Kidney (tissue), 14 donors: ENCODE results near the gene FCHSD1. TPM values are rescaled to one million over a fixed set of nuclear protein-coding genes. Genes with fewer than 3 reads are reported as not detected.

Experiments
- DNase-seq, 5 donors: peaks; one replicate each; pipeline ENCODE4 v3.0.0-alpha.2; 2013 to 2020
- FAIRE-seq: peaks from 2 replicates; lab custom pipeline; 2012; peaks lifted over from hg19 to GRCh38; lab: Jason Lieb, UNC
- H3K27ac ChIP-seq, 2 donors: one replicate each; pipeline ENCODE4 v1.7.0; 2013; ENCODE audit warnings: low read depth in 2 of 2, low read length in 2 of 2, inconsistent platforms in 1 of 2
- H3K27me3 ChIP-seq: one replicate; pipeline ENCODE4 v1.7.1; 2013; ENCODE audit warnings: low read length, inconsistent platforms; ENCODE audit not compliant: control insufficient read depth, insufficient read depth
- H3K36me3 ChIP-seq, 3 donors: one replicate each; pipeline versions ENCODE4 v1.7.0 to v1.7.1; 2013; ENCODE audit warnings: low read length in 3 of 3, control low read depth in 1 of 3, inconsistent platforms in 1 of 3; ENCODE audit not compliant: insufficient read depth in 3 of 3, control insufficient read depth in 2 of 3
- H3K4me1 ChIP-seq, 3 donors: one replicate each; pipeline versions ENCODE4 v1.7.0 to v1.7.1; 2013; ENCODE audit warnings: low read length in 3 of 3, inconsistent platforms in 1 of 3, low read depth in 1 of 3; ENCODE audit not compliant: control insufficient read depth in 2 of 3, insufficient read depth in 2 of 3
- H3K4me3 ChIP-seq, 3 donors: one replicate each; pipeline versions ENCODE4 v1.7.0 to v1.8.1; 2013; ENCODE audit warnings: low read length in 3 of 3, control low read depth in 1 of 3, inconsistent platforms in 1 of 3
- H3K9ac ChIP-seq, 3 donors: one replicate each; pipeline versions ENCODE4 v1.7.0 to v1.7.1; 2013; ENCODE audit warnings: low read length in 3 of 3, control low read depth in 1 of 3, inconsistent platforms in 1 of 3
- H3K9me3 ChIP-seq, 3 donors: one replicate each; pipeline versions ENCODE4 v1.7.0 to v1.7.1; 2013; ENCODE audit warnings: low read length in 3 of 3, control low read depth in 1 of 3, inconsistent platforms in 1 of 3; ENCODE audit not compliant: control insufficient read depth in 2 of 3, insufficient read depth in 1 of 3
- intact Hi-C: fragments of 100-400 bp; cut with DNase I; formaldehyde crosslinking; loops from one replicate; pipeline ENCODE4 v1.11.1; 2022
- polyA plus RNA-seq: library from polyadenylated mRNA; stranded (reverse); fragments of 350-450 nt; fragmentation: Illumina TruSeq; extraction: RNeasy Lipid Tissue Mini Kit (QIAGEN cat#74804); gene quantifications from one replicate; pipeline ENCODE4 v1.2.3, GENCODE V29; 2014; ENCODE audit warnings: low read depth, low replicate concordance; ENCODE audit not compliant: insufficient read depth
- total RNA-seq: library from RNA; stranded (reverse); fragmentation: NEBNext Ultra II Directional; extraction: Animal tissue kit (Norgen Biotek cat#: 25700); gene quantifications from one replicate; pipeline ENCODE4 v1.2.1, GENCODE V29; 2021
- TF ChIP-seq, protein P1 (sequence below): IDR thresholded peaks from 3 replicates; pipeline ENCODE4 v1.5.1; 2012; ENCODE audit warnings: mild to moderate bottlenecking, moderate library complexity, borderline replicate concordance; ENCODE audit not compliant: insufficient read depth; ENCODE audit errors: extremely low read depth
- donor health status: control.
- donor health status: control.
- donor health status: control.
- donor health status: control.
- donor health status: control.
- donor health status: DM: yes; HTN: yes; CAD: no.
- donor health status: Normal renal cell carcinoma (clear cell type).

Gene FCHSD1
- total and polyA plus RNA-seq, 2 donors from 2014 or later: 6.4 to 20.3 TPM

DNA sequence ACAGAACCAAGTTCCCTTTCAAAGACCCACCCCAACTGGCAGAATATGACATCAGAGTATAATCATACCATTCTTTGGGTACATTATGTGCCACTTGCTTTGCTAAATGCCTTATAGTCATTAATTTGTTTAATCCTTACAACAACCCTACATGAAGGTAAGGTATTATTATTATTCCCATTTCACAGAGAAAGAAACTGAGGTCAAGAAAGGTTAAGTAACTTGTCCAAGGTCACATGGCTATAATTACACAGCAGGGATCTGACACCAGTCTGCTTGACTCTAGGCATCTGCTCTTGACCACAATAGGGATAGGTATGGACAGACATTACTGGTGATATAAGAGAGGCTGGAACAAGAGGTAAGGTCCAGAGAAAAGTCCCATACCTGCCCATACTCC, 1.2 kb downstream of the FCHSD1 start:
- TF ChIP-seq, protein P1, sequence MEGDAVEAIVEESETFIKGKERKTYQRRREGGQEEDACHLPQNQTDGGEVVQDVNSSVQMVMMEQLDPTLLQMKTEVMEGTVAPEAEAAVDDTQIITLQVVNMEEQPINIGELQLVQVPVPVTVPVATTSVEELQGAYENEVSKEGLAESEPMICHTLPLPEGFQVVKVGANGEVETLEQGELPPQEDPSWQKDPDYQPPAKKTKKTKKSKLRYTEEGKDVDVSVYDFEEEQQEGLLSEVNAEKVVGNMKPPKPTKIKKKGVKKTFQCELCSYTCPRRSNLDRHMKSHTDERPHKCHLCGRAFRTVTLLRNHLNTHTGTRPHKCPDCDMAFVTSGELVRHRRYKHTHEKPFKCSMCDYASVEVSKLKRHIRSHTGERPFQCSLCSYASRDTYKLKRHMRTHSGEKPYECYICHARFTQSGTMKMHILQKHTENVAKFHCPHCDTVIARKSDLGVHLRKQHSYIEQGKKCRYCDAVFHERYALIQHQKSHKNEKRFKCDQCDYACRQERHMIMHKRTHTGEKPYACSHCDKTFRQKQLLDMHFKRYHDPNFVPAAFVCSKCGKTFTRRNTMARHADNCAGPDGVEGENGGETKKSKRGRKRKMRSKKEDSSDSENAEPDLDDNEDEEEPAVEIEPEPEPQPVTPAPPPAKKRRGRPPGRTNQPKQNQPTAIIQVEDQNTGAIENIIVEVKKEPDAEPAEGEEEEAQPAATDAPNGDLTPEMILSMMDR: no peak
- intact Hi-C loops: no loop called here
- FAIRE-seq: no peak

DNA sequence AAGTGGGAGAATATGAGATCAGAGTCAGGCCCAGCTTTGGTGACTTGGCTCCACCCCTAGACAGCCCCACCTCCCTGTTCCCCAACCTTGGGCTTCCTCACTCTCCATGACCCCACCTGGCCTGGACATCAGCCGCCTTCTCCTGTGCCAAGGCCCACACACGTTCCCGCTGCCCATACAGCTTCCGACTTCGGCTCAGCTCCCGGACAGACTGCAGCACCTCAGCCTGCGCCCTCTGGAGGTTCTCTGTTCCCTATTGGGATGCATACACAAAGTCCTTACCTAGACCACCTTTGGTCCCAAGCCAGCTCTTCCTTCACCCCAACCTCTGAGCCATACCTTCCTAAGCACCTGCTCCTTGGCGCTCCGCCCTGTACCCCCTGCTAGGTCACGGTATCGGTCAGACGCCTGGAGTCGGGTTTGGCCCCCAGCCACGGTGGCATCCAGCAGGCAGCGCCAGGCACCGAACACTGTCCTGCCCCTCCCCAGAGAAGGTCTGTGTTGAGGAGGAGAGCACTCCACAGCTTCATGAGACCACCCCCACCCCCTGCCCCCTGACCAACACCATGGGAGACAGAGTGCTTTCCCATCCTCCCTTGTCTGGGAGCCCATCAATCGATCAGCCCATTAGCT, 2.0 kb downstream of the FCHSD1 start:
- H3K9me3 ChIP-seq: no peaks in the 10 kb centered on the region
- H3K27me3 ChIP-seq: no peaks in the 10 kb centered on the region
- no peak overlapping the region for H3K27ac ChIP-seq
- TF ChIP-seq, protein P1: no peak
- FAIRE-seq (no peak), DNase-seq (no peak)
- no peak overlapping the region for H3K9ac ChIP-seq
- intact Hi-C loops: no loop called here
- no peak overlapping the region for H3K4me3 ChIP-seq
- peaks cover 0 to 4% (median 0%) of the 10 kb centered on the region in 3 donors for H3K4me1 ChIP-seq
- H3K36me3 ChIP-seq: no peaks in the 10 kb centered on the region

More for the DNA sequence above, 1.2 kb downstream of the FCHSD1 start:
- H3K4me3 ChIP-seq: no peak overlapping the region
- H3K9me3 ChIP-seq: no peaks in the 10 kb centered on the region
- no peak for DNase-seq
- H3K27ac ChIP-seq: no peak overlapping the region
- H3K9ac ChIP-seq: no peak overlapping the region
- H3K27me3 ChIP-seq: no peaks in the 10 kb centered on the region
- H3K36me3 ChIP-seq: no peaks in the 10 kb centered on the region
- H3K4me1 ChIP-seq: peaks cover 0 to 4% (median 0%) of the 10 kb centered on the region in 3 donors

- intact Hi-C loops: no loop called here
- FAIRE-seq (no peak), DNase-seq (no peak)
- Histone ChIP-seq H3K9ac (no peak overlapping the region), H3K27ac (no peak overlapping the region), H3K4me3 (no peak overlapping the region), H3K27me3 (no peaks in the 10 kb centered on the region), H3K4me1 (peaks cover 0 to 4% (median 0%) of the 10 kb centered on the region in 3 donors), H3K36me3 (no peaks in the 10 kb centered on the region), H3K9me3 (no peaks in the 10 kb centered on the region)
- TF ChIP-seq, protein P1: no peak
These were observed 3.4 kb downstream of the FCHSD1 start for GRCh38 chr5:141647851-141648250.
